GM18951 (cell line): ENCODE measurements around the gene ZNF488.

Experiments used
- POLR2A ChIP-seq: IDR thresholded peaks from 4 replicates; pipeline ENCODE4 v1.6.1; 2011; ENCODE audit warnings: mild to moderate bottlenecking; ENCODE audit not compliant: insufficient read length, insufficient read depth; ENCODE audit errors: extremely low read depth
- in situ Hi-C: fragments of 300-500 bp; cut with MboI; formaldehyde crosslinking; loops from one replicate; pipeline ENCODE4 v1.12.0; 2022; ENCODE audit warnings: low sequenced_read_pairs, mixed read lengths, inconsistent platforms; ENCODE audit not compliant: unreplicated experiment

ZNF488 gene

DNA sequence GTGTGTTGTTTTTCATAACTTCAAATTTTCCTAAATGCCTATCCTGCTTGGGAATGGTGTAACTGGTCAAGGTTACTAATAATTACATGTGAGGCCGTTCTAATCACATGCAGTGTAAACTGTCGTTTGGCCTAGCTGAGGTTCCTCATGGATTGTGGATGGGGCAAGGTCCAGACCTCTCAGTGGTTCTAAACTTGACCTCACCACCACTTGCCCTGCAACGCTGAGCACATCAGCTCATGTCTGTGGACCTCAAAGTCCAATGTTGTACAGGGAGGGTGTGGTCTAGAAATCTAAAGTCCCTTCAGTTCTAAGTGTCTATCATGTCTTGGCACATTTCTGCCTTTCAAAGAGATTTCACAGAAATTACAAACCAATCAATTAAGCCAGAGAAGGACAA is 20.3 kb downstream of the ZNF488 start:
- TF ChIP-seq POLR2A: no peak
- in situ Hi-C loops: no loop called here

GRCh38 chr10:47362199-47362598 is 21.9 kb downstream of the ZNF488 start:
- no peak for TF ChIP-seq POLR2A
- in situ Hi-C loops: no loop called here

DNA sequence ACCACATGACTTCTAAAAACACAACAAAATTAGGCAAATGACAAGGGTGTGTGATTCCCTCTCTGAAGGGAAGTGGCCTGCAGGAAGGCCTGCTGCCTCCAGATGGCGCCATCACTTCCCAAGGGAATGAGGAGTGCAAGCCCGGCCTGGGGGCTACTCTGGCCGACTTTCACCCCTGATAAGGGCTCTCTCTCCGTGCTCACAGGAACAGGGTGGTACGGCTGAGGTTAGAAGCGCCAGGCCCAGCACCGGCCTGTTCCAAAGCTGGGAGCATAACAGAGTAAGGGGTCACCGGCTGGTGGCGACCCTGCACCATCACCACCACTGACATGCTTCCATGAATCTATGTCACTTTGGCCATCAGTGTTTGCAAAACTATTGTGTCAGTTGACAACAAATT is 22.8 kb downstream of the ZNF488 start:
- TF ChIP-seq POLR2A: no peak
- in situ Hi-C loops: no loop called here

- in situ Hi-C loops: no loop called here
These were observed 23.6 kb downstream of the ZNF488 start for GRCh38 chr10:47360419-47361040.

GRCh38 chr10:47359626-47360418 is 24.3 kb downstream of the ZNF488 start:
- TF ChIP-seq POLR2A: no peak
- in situ Hi-C loops: no loop called here

More at GRCh38 chr10:47360419-47361040, 23.6 kb downstream of the ZNF488 start:
- TF ChIP-seq POLR2A: no peak

- in situ Hi-C loops: no loop called here
- no peak for TF ChIP-seq POLR2A
These were observed 25.0 kb downstream of the ZNF488 start for GRCh38 chr10:47359101-47359500.

DNA sequence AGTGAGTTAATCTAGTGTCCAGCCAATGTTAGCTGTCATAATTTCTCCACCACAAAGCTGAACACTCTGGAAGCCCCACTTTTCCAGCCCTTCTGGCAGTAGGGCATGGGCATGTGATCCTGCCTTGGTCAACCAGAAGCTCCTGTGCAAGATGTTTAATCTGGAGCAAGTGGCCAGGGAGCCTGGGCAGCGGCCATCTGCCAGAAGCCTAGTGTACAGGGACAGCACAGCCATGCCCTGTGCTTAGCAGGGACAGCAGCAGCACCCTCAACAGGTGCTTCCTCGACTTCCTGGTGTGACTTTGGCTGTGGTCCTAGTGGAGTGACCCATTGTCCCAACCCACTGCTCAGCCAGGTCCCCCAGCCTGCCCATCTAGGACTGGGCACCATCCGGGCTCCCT is 25.6 kb downstream of the ZNF488 start:
- in situ Hi-C loops: no loop called here
- TF ChIP-seq POLR2A: no peak

- no peak for TF ChIP-seq POLR2A
- in situ Hi-C loops: no loop called here
These were observed 26.2 kb downstream of the ZNF488 start for GRCh38 chr10:47357911-47358310.

GRCh38 chr10:47357131-47357582 is 26.9 kb downstream of the ZNF488 start:
- TF ChIP-seq POLR2A: no peak
- in situ Hi-C loops: no loop called here

DNA sequence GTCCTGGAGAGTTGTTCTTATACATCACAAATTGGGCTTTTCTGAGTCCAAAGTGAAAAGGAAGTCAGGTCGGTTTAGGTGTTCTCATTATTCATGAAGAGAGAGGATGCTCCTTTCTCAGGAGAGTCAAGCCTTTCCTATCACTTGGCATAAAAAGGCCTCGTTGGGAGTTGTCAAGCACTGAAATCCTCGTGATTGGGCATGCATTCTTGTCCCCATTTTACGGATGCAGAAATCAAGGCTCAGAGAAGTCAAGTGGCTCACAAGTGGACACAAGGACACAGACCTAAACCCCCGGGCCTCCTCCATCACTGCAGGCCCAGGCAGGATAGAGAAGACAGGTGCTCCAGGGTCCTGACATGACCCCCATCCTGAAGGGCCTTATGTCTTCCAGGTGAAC is 27.4 kb downstream of the ZNF488 start:
- no peak for TF ChIP-seq POLR2A
- in situ Hi-C loops: no loop called here

DNA sequence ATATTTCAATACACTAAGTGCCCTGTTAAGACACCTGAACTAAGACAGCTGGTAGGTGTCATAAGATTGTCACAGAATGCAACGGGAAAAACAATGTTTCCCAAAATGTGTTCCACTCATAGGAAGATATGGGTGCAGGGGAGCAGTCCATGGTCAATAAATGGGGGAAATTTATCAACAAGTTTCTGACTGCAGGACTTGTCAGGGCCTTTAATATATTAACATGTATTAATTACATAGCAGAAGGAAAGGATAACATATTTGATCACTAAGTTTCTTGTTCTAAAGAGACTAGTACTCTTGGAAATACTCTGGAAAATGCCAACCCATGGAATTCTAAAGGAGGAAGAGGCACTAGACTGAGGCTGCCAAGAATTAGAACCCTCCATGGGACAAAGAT is 29.2 kb downstream of the ZNF488 start:
- TF ChIP-seq POLR2A: no peak
- in situ Hi-C loops: no loop called here

GRCh38 chr10:47354165-47354564 is 29.9 kb downstream of the ZNF488 start:
- in situ Hi-C loops: no loop called here

GRCh38 chr10:47353351-47353750 is 30.7 kb downstream of the ZNF488 start:
- no peak for TF ChIP-seq POLR2A
- in situ Hi-C loops: no loop called here

More at GRCh38 chr10:47354165-47354564, 29.9 kb downstream of the ZNF488 start:
- no peak for TF ChIP-seq POLR2A

DNA sequence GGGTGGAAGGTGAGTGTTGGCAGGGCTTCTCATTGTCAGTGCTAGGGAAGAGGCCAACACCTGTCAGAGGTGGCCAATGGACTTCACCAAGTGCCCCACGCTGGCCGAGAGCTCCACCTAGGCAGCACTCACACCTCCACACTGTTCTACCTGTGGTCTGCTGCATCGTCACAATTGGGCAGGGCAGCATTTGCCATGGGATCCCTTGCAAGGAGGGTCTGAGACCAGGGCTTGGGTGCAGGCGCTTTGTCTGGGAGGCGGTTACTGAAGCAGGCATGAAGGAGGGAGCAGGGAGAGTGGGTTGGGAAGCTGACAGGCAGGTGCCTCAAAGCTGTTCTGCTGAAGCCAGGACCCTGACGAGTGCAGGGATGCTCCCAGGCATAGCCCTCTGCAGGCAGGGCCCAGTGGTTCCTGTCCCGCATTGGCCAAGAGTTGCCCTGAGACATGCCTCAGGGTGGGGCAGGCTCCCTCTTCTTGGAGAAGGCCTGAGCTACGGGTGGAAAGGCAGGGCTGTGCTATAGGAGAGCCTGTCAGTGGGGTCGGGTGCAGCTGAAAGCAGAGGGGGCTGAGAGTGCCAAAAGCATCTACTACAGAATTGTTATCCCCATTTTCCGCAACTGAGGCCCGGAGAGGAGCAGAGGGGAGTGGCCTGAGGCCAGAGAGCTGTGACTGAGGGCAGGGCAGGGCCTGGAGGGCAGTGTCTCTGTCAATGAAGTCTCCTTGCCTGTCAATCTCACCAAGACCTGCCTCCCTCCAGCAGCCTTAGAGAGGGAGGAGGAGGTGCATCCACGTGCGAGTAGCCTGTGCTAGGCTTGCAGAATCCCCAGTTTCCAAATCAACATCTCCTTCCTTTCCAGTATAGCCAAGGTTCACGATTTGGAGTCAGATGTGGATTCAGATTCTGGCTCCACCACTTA is 31.9 kb downstream of the ZNF488 start:
- no peak for TF ChIP-seq POLR2A
- in situ Hi-C loops: no loop called here
